ENCODE measurements around the gene CKLF.

The CKLF gene

GRCh38 chr16:66551788-66552285 lies 539 bp upstream of the CKLF start:
- H3K36me3 ChIP-seq = no peaks in the 10 kb centered on the region
- H3K9me3 ChIP-seq = no peaks in the 10 kb centered on the region
- TF ChIP-seq, protein P1, sequence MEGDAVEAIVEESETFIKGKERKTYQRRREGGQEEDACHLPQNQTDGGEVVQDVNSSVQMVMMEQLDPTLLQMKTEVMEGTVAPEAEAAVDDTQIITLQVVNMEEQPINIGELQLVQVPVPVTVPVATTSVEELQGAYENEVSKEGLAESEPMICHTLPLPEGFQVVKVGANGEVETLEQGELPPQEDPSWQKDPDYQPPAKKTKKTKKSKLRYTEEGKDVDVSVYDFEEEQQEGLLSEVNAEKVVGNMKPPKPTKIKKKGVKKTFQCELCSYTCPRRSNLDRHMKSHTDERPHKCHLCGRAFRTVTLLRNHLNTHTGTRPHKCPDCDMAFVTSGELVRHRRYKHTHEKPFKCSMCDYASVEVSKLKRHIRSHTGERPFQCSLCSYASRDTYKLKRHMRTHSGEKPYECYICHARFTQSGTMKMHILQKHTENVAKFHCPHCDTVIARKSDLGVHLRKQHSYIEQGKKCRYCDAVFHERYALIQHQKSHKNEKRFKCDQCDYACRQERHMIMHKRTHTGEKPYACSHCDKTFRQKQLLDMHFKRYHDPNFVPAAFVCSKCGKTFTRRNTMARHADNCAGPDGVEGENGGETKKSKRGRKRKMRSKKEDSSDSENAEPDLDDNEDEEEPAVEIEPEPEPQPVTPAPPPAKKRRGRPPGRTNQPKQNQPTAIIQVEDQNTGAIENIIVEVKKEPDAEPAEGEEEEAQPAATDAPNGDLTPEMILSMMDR (IDR thresholded peaks at IDR 0.05; ENCODE audit: low read depth, low read length) = no peak
- no peaks in the 10 kb centered on the region for H3K27me3 ChIP-seq
- H3K4me1 ChIP-seq = no peaks in the 10 kb centered on the region; the same call in 1 of the 2 replicates
- DNase-seq = no peak
- H3K4me3 ChIP-seq (ENCODE audit: low read depth, low read length) = peak overlapping the region; percentile 60

DNA sequence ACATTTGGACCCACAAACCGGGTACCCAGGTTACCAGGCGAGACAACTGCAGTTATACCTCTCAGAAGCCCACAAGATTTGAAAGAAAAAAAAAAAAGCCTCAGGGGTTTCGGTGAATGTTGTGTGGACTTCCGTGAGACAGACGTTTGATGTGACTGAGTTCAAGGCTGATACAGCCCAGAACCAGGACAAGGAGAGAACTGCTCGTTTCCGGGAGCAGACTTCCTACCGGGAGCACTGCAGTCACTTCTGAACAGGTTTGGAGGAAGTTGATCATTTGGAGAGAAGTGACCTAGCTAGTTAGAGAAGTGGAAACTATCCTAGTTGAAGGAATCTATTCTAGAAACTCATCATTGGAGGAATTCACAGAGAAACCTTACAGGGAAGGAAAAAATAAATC lies 847 bp downstream of the CKLF start:
- H3K27me3 ChIP-seq = no peaks in the 10 kb centered on the region
- H3K4me1 ChIP-seq = no peaks in the 10 kb centered on the region; the same call in 1 of the 2 replicates
- no peaks in the 10 kb centered on the region for H3K9me3 ChIP-seq
- H3K4me3 ChIP-seq (ENCODE audit: low read depth, low read length) = peak overlapping the region; percentile 60
- DNase-seq = no peak
- H3K36me3 ChIP-seq = no peaks in the 10 kb centered on the region
- TF ChIP-seq, protein P1 (IDR thresholded peaks at IDR 0.05; ENCODE audit: low read depth, low read length) = no peak

- H3K4me1 ChIP-seq = no peaks in the 10 kb centered on the region; the same call in 1 of the 2 replicates
- TF ChIP-seq, protein P1 (IDR thresholded peaks at IDR 0.05; ENCODE audit: low read depth, low read length) = no peak
- DNase-seq = no peak
- no peaks in the 10 kb centered on the region for H3K36me3 ChIP-seq
- H3K9me3 ChIP-seq = no peaks in the 10 kb centered on the region
- H3K27me3 ChIP-seq = no peaks in the 10 kb centered on the region
- H3K4me3 ChIP-seq (ENCODE audit: low read depth, low read length) = no peak overlapping the region
Observed at GRCh38 chr16:66554021-66554420, 1.6 kb downstream of the CKLF start.

DNA sequence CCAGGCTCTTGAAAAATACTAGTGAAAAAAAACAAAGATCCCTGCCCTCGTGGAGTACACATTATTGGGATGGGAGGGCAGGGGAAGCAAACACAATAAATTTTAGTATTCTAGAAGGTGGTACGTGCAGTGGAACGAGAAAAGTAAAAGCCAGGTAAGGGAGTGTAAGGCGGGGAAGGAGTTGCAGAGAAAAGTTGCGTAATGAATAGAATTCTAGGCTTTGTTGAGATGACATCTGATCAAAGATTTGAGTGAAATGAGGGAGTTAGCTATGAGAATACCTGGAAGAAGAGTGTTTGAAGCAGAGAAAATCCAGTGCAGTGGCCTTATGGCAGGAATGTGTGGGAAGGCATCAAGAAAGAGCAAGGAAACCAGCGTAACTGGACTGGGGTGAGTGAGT lies 2.1 kb downstream of the CKLF start:
- TF ChIP-seq, protein P1 (IDR thresholded peaks at IDR 0.05; ENCODE audit: low read depth, low read length) = no peak
- H3K36me3 ChIP-seq = no peaks in the 10 kb centered on the region
- no peaks in the 10 kb centered on the region for H3K27me3 ChIP-seq
- no peak overlapping the region for H3K4me3 ChIP-seq (ENCODE audit: low read depth, low read length)
- no peaks in the 10 kb centered on the region for H3K9me3 ChIP-seq
- no peaks in the 10 kb centered on the region for H3K4me1 ChIP-seq
- DNase-seq = no peak

- H3K27me3 ChIP-seq = no peaks in the 10 kb centered on the region
- DNase-seq = no peak
- H3K4me1 ChIP-seq = no peaks in the 10 kb centered on the region
- peaks cover 3% of the 10 kb centered on the region; the same call in 1 of the 2 replicates for H3K36me3 ChIP-seq
- H3K9me3 ChIP-seq = no peaks in the 10 kb centered on the region
- no peak overlapping the region for H3K4me3 ChIP-seq (ENCODE audit: low read depth, low read length)
- TF ChIP-seq, protein P1 (IDR thresholded peaks at IDR 0.05; ENCODE audit: low read depth, low read length) = no peak
Observed at GRCh38 chr16:66560107-66560506, 7.7 kb downstream of the CKLF start.

DNA sequence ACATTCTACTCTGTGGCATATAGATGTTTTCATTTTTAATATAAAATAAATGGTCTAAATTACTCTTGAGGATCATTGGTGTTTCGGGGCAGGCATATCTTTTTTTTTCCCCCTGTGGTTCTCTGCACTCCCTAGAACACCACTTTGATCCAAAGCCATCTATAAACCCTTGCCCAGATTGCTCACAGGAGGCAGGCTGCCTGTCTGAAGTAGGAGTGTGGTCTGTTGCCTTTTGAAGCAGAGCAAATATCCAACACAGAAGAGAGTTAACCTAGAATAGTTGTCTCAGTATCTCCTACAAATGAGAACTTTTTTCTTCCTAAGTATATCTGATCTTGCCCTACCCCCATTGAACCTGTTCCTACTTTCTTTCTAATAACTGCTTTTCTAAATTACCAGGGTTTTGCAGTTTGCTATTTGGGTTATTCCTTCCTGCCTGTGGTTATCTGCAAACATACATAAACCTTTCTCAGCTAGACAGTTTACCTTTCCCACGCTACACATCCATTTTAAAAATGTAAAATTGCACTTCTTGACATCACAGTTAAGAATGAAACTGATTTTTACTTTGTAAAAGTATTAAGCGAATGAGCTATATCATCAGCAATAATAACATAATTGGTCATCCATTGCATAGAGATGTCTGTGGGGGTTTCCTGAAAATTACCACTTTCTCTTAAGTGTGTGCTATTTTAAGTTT lies 9.2 kb downstream of the CKLF start:
- no peak for DNase-seq
- Histone ChIP-seq H3K27me3 (no peaks in the 10 kb centered on the region), H3K4me3 (ENCODE audit: low read depth, low read length) (no peak overlapping the region), H3K36me3 (peaks cover 3% of the 10 kb centered on the region; the same call in 1 of the 2 replicates), H3K4me1 (no peaks in the 10 kb centered on the region), H3K9me3 (no peaks in the 10 kb centered on the region)
- TF ChIP-seq, protein P1 (IDR thresholded peaks at IDR 0.05; ENCODE audit: low read depth, low read length) = no peak

All from BE2C (cell line).